HG03135 (cell line): Measurements from ENCODE around the gene SELENOH.
"Not testable (repeated sequence)": the region's sequence is repeated elsewhere in the genome, so short reads cannot be mapped to it uniquely, and the experiment has no call there.

Experiments used
- ATAC-seq: cut with Tn5 transposase; IDR thresholded peaks from one replicate; pipeline ENCODE4 v1.9.1; 2021; ENCODE audit warnings: mild to moderate bottlenecking, moderate library complexity; ENCODE audit not compliant: unreplicated experiment

Gene SELENOH

GRCh38 chr11:57741132-57742086 is at the start of gene SELENOH:
SELENOH (plus strand) TSS chr11:57741491; CDS start chr11:57741596, 105 bp downstream.
- peak; percentile 92 for ATAC-seq

GRCh38 chr11:57698843-57699365 is 42.4 kb upstream of the SELENOH start:
- no peak for ATAC-seq

- ATAC-seq, result no peak
Measured at GRCh38 chr11:57699813-57700212, 41.5 kb upstream of the SELENOH start.

- ATAC-seq, result no peak
Measured at GRCh38 chr11:57700425-57700824, 40.9 kb upstream of the SELENOH start.

- ATAC-seq, result no peak
Measured at GRCh38 chr11:57703341-57703740, 38.0 kb upstream of the SELENOH start.

- ATAC-seq, result no peak
Measured at GRCh38 chr11:57704932-57705331, 36.4 kb upstream of the SELENOH start.

GRCh38 chr11:57705432-57705831 is 35.9 kb upstream of the SELENOH start:
- not testable (repeated sequence) for ATAC-seq

GRCh38 chr11:57709802-57710367 is 31.4 kb upstream of the SELENOH start:
- no peak for ATAC-seq

- peak; percentile 41 for ATAC-seq
Measured at GRCh38 chr11:57711414-57712255, 29.7 kb upstream of the SELENOH start, which contains the start of gene MED19. MED19 (minus strand) TSS chr11:57712215; CDS start chr11:57712179, 36 bp downstream.

GRCh38 chr11:57712256-57713150 is 28.8 kb upstream of the SELENOH start, which contains the start of gene TMX2:
TMX2 (plus strand) TSS chr11:57712593; CDS start chr11:57712619, 26 bp downstream.
- peak; percentile 96 for ATAC-seq

GRCh38 chr11:57713835-57714234 is 27.5 kb upstream of the SELENOH start:
- no peak for ATAC-seq

- not testable (repeated sequence) for ATAC-seq
Measured at GRCh38 chr11:57716726-57717125, 24.6 kb upstream of the SELENOH start.

- ATAC-seq, result no peak
Measured at GRCh38 chr11:57727185-57727584, 14.1 kb upstream of the SELENOH start.

- no peak for ATAC-seq
Measured at GRCh38 chr11:57728829-57729228, 12.5 kb upstream of the SELENOH start.

GRCh38 chr11:57729479-57729878 is 11.8 kb upstream of the SELENOH start:
- no peak for ATAC-seq

GRCh38 chr11:57732661-57733060 is 8.6 kb upstream of the SELENOH start:
- no peak for ATAC-seq

- no peak for ATAC-seq
Measured at GRCh38 chr11:57735619-57736298, 5.5 kb upstream of the SELENOH start.

GRCh38 chr11:57742087-57742452 is 779 bp downstream of the SELENOH start:
- no peak for ATAC-seq

- ATAC-seq, result no peak
Measured at GRCh38 chr11:57744357-57744756, 3.1 kb downstream of the SELENOH start.
